ENCODE data around the gene SRI. TPM values are rescaled to one million over a fixed set of nuclear protein-coding genes. Genes with fewer than 3 reads are reported as not detected.
"Not testable (repeated sequence)": the region's sequence is repeated elsewhere in the genome, so short reads cannot be mapped to it uniquely, and the experiment has no call there.

The SRI gene
- total RNA-seq, 2 donors from 2014 or later: 140 to 152 TPM

GRCh38 chr7:88185650-88186049, 34.2 kb downstream of the SRI start:
- DNase-seq (ENCODE audit: low spot score): no peak
- H3K4me3 Mint-ChIP-seq: no peak overlapping the region

GRCh38 chr7:88184848-88185304, 35.0 kb downstream of the SRI start:
- H3K27me3 Mint-ChIP-seq: no peaks in the 10 kb centered on the region
- DNase-seq (ENCODE audit: low spot score) (no peak), ATAC-seq (no peak)
- H3K4me1 Mint-ChIP-seq (ENCODE audit: low read depth in 2 of 2): no peaks in the 10 kb centered on the region
- no peak overlapping the region for H3K27ac Mint-ChIP-seq
- H3K9me3 Mint-ChIP-seq: no peaks in the 10 kb centered on the region
- H3K4me3 Mint-ChIP-seq: no peak overlapping the region
- peaks cover 4% of the 10 kb centered on the region for H3K36me3 Mint-ChIP-seq

More at GRCh38 chr7:88185650-88186049, 34.2 kb downstream of the SRI start:
- Mint-ChIP-seq H3K9me3 (no peaks in the 10 kb centered on the region), H3K4me1 (ENCODE audit: low read depth in 2 of 2) (no peaks in the 10 kb centered on the region), H3K27me3 (no peaks in the 10 kb centered on the region), H3K27ac (no peak overlapping the region), H3K36me3 (peaks cover 4% of the 10 kb centered on the region)
- no peak for ATAC-seq

- no peaks in the 10 kb centered on the region for H3K4me1 Mint-ChIP-seq (ENCODE audit: low read depth in 2 of 2)
- H3K27ac Mint-ChIP-seq: no peak overlapping the region
- peaks cover 4% of the 10 kb centered on the region for H3K36me3 Mint-ChIP-seq
- DNase-seq (ENCODE audit: low spot score) (no peak), ATAC-seq (no peak)
- H3K27me3 Mint-ChIP-seq: no peaks in the 10 kb centered on the region
- no peak overlapping the region for H3K4me3 Mint-ChIP-seq
- no peaks in the 10 kb centered on the region for H3K9me3 Mint-ChIP-seq
Measured at GRCh38 chr7:88183051-88183450, 36.8 kb downstream of the SRI start.

GRCh38 chr7:88176190-88176589, 43.6 kb downstream of the SRI start:
- no peaks in the 10 kb centered on the region for H3K27me3 Mint-ChIP-seq
- no peaks in the 10 kb centered on the region for H3K9me3 Mint-ChIP-seq
- no peak for DNase-seq (ENCODE audit: low spot score)
- no peaks in the 10 kb centered on the region for H3K4me1 Mint-ChIP-seq (ENCODE audit: low read depth in 2 of 2)
- no peak overlapping the region for H3K27ac Mint-ChIP-seq
- H3K4me3 Mint-ChIP-seq: no peak overlapping the region
- no peak for ATAC-seq
- H3K36me3 Mint-ChIP-seq: no peaks in the 10 kb centered on the region

GRCh38 chr7:88172842-88173241, 47.0 kb downstream of the SRI start:
- Mint-ChIP-seq H3K4me1 (ENCODE audit: low read depth in 2 of 2) (no peaks in the 10 kb centered on the region), H3K36me3 (no peaks in the 10 kb centered on the region), H3K4me3 (no peak overlapping the region), H3K27me3 (no peaks in the 10 kb centered on the region), H3K9me3 (no peaks in the 10 kb centered on the region), H3K27ac (no peak overlapping the region)
- ATAC-seq (no peak), DNase-seq (ENCODE audit: low spot score) (no peak)

- H3K9me3 Mint-ChIP-seq: no peaks in the 10 kb centered on the region
- H3K4me3 Mint-ChIP-seq: no peak overlapping the region
- ATAC-seq (no peak), DNase-seq (ENCODE audit: low spot score) (no peak)
- no peaks in the 10 kb centered on the region for H3K4me1 Mint-ChIP-seq (ENCODE audit: low read depth in 2 of 2)
- H3K27ac Mint-ChIP-seq: no peak overlapping the region
- H3K27me3 Mint-ChIP-seq: no peaks in the 10 kb centered on the region
- H3K36me3 Mint-ChIP-seq: no peaks in the 10 kb centered on the region
Measured at GRCh38 chr7:88169717-88170320, 50.0 kb downstream of the SRI start.

- H3K27ac Mint-ChIP-seq: peak overlapping the region in 1 of 2 donors; percentile 11
- ATAC-seq (no peak), DNase-seq (ENCODE audit: low spot score) (no peak)
- no peaks in the 10 kb centered on the region for H3K4me1 Mint-ChIP-seq (ENCODE audit: low read depth in 2 of 2)
- no peaks in the 10 kb centered on the region for H3K27me3 Mint-ChIP-seq
- H3K36me3 Mint-ChIP-seq: no peaks in the 10 kb centered on the region
- no peak overlapping the region for H3K4me3 Mint-ChIP-seq
- no peaks in the 10 kb centered on the region for H3K9me3 Mint-ChIP-seq
Measured at GRCh38 chr7:88167721-88168120, 52.1 kb downstream of the SRI start.

- H3K4me3 Mint-ChIP-seq: no peak overlapping the region
- no peaks in the 10 kb centered on the region for H3K27me3 Mint-ChIP-seq
- H3K27ac Mint-ChIP-seq: peak overlapping the region in 1 of 2 donors; percentile 11
- H3K4me1 Mint-ChIP-seq (ENCODE audit: low read depth in 2 of 2): no peaks in the 10 kb centered on the region
- peak; percentile 35 for DNase-seq (ENCODE audit: low spot score)
- H3K36me3 Mint-ChIP-seq: no peaks in the 10 kb centered on the region
- ATAC-seq: no peak
- H3K9me3 Mint-ChIP-seq: no peaks in the 10 kb centered on the region
Measured at GRCh38 chr7:88167223-88167622, 52.6 kb downstream of the SRI start.

- no peak overlapping the region for H3K4me3 Mint-ChIP-seq
- H3K27ac Mint-ChIP-seq: no peak overlapping the region
- DNase-seq (ENCODE audit: low spot score): no peak
- no peaks in the 10 kb centered on the region for H3K36me3 Mint-ChIP-seq
- no peaks in the 10 kb centered on the region for H3K4me1 Mint-ChIP-seq (ENCODE audit: low read depth in 2 of 2)
- H3K9me3 Mint-ChIP-seq: no peaks in the 10 kb centered on the region
- no peaks in the 10 kb centered on the region for H3K27me3 Mint-ChIP-seq
- no peak for ATAC-seq
Measured at GRCh38 chr7:88165697-88166096, 54.1 kb downstream of the SRI start.

GRCh38 chr7:88159741-88160140, 60.1 kb downstream of the SRI start:
- not testable (repeated sequence) for DNase-seq (ENCODE audit: low spot score); H3K4me3 Mint-ChIP-seq; ATAC-seq; H3K27ac Mint-ChIP-seq; H3K9me3 Mint-ChIP-seq; H3K27me3 Mint-ChIP-seq; H3K4me1 Mint-ChIP-seq (ENCODE audit: low read depth in 2 of 2)
- H3K36me3 Mint-ChIP-seq: peaks cover 37% of the 10 kb centered on the region

GRCh38 chr7:88156356-88156755, 63.5 kb downstream of the SRI start:
- H3K4me1 Mint-ChIP-seq (ENCODE audit: low read depth in 2 of 2): no peaks in the 10 kb centered on the region

GRCh38 chr7:88155756-88156155, 64.1 kb downstream of the SRI start:
- ATAC-seq: no peak
- no peak overlapping the region for H3K4me3 Mint-ChIP-seq
- H3K27ac Mint-ChIP-seq: no peak overlapping the region
- H3K9me3 Mint-ChIP-seq: peaks cover 9% of the 10 kb centered on the region
- no peak for DNase-seq (ENCODE audit: low spot score)
- H3K36me3 Mint-ChIP-seq: peaks cover 41% of the 10 kb centered on the region
- no peaks in the 10 kb centered on the region for H3K4me1 Mint-ChIP-seq (ENCODE audit: low read depth in 2 of 2)
- no peaks in the 10 kb centered on the region for H3K27me3 Mint-ChIP-seq

More at GRCh38 chr7:88156356-88156755, 63.5 kb downstream of the SRI start:
- Mint-ChIP-seq H3K27ac (no peak overlapping the region), H3K36me3 (peaks cover 41% of the 10 kb centered on the region), H3K9me3 (peaks cover 9% of the 10 kb centered on the region), H3K4me3 (no peak overlapping the region), H3K27me3 (no peaks in the 10 kb centered on the region)
- no peak for ATAC-seq
- no peak for DNase-seq (ENCODE audit: low spot score)

Data from natural killer cell treated with Interleukin-12 subunit alpha and Interleukin-12 subunit beta and Interleukin-15 and Interleukin-18, amount 100 ng/mL, for 72 hours (primary cell).